Measurements from ENCODE around the gene TAF10.

The TAF10 gene

DNA sequence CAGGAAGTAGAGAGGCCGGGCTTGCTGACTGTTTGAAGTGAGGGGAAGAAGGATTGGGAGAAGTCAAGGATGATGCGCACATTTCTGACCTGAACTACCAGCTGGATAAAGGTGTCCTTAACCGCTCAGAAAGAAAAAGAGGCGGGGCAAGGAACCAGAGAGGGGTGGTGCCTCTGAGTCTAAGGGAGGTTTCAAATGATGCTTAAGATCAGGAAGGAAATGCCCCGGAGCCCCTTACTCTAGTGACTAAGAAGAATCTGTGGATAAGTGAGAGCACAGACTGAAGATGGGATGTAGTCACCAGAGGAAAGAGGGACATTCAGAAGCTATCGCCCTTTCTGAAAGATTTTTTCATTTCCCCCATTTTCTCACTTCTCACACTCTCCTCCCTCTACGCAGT, 30.9 kb upstream of the TAF10 start:
- no peak overlapping the region for H3K4me3 ChIP-seq (ENCODE audit: low read depth, low read length)
- TF ChIP-seq, protein P1, sequence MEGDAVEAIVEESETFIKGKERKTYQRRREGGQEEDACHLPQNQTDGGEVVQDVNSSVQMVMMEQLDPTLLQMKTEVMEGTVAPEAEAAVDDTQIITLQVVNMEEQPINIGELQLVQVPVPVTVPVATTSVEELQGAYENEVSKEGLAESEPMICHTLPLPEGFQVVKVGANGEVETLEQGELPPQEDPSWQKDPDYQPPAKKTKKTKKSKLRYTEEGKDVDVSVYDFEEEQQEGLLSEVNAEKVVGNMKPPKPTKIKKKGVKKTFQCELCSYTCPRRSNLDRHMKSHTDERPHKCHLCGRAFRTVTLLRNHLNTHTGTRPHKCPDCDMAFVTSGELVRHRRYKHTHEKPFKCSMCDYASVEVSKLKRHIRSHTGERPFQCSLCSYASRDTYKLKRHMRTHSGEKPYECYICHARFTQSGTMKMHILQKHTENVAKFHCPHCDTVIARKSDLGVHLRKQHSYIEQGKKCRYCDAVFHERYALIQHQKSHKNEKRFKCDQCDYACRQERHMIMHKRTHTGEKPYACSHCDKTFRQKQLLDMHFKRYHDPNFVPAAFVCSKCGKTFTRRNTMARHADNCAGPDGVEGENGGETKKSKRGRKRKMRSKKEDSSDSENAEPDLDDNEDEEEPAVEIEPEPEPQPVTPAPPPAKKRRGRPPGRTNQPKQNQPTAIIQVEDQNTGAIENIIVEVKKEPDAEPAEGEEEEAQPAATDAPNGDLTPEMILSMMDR (IDR thresholded peaks at IDR 0.05; ENCODE audit: low read depth, low read length) = no peak

DNA sequence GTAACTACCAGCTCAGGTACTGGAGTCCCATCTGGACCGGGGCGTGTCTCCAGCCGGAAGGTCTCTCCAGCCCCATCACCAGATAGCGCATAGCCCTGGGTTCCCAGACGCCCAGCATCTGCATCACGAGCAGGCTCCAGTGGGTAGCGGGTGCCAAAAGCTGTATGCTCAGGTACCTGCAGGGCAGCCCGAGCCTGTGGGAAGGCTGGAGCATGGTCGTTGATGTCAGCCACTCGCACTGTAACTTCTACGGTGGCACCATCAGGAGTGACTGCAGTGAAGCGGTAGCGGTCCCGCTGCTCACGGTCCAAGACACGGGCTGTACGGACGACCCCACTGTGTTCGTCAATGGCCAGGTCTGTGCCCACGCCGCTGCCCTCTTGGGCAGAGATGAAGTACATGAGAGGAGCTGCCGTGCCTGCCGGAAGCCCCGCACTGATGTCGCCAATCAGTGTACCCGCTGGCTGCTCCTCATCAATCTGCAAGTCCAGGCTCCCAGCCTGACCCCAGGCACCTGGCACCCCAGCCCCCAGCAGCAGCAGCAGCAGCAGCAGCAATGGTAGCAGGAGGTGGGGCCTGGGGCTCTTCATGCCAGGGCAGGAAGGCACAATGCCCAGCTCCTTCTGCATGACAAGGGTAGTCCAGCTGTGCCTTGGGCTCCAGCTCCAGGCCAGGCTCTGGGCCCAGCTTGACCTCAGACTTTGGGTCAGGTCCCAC, 29.1 kb upstream of the TAF10 start:
- TF ChIP-seq, protein P1 (IDR thresholded peaks at IDR 0.05; ENCODE audit: low read depth, low read length) = no peak
- no peak overlapping the region for H3K4me3 ChIP-seq (ENCODE audit: low read depth, low read length)

DNA sequence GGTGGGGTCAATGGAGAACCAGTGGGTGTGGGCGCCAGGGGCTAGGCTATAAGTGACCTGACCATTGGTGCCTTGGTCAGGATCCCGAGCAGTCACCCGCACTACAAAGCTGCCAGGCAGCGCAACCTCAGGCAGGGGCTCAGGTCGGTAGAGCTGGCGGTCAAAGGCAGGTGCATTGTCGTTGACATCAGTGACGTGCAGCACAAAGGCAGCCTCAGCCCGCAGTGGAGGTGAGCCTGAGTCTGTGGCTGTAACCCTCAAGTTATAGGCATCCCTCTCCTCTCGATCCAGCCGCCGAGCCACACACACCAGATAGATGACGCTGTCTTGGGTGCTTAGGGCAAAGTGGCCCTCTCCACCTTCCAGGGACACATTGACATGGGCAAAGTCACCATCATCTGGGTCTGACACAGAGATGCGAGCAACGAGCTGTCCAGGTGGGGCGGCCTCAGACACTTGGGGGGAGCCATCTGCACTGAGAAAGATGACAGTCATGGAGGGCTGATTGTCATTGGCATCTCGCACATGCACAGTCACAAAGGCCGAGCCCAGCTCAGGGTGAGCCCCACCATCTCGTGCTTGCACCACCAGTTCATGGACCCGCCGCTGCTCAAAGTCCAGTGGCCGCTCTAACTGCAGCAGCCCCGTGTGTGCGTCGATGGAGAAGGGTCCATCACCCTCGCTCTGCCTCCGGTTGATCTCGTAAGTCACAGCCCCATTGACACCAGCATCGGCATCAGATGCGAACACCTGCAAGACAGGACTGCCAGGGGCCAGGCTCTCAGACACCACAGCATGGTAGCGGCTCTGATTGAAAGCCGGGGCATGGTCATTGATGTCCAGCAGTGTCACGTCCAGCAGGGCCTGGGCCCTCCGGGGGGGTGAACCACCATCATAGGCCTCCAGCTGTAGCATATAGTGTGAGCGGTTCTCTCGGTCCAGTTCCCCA, 28.3 kb upstream of the TAF10 start:
- TF ChIP-seq, protein P1 (IDR thresholded peaks at IDR 0.05; ENCODE audit: low read depth, low read length) = no peak
- H3K4me3 ChIP-seq (ENCODE audit: low read depth, low read length) = no peak overlapping the region

DNA sequence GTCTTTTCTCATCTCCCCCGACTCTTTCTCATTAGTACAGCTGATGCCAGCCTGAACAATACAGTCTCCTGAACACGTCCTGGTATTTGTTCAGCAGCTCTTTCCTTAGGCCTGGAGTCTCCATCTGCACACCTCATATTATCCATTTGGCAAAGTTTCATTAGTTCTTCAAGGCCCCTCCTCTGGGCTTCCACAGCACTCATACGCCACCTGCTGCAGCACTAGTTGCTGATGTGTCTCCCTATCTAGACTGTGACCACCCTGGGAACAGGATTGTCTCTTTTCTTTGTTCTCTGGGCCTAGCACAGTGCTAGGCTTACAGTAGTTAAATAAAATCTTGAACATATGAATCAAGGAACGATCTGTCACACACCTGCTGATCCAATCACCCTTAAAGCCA, 26.4 kb upstream of the TAF10 start:
- no peak overlapping the region for H3K4me3 ChIP-seq (ENCODE audit: low read depth, low read length)
- TF ChIP-seq, protein P1 (IDR thresholded peaks at IDR 0.05; ENCODE audit: low read depth, low read length) = no peak

DNA sequence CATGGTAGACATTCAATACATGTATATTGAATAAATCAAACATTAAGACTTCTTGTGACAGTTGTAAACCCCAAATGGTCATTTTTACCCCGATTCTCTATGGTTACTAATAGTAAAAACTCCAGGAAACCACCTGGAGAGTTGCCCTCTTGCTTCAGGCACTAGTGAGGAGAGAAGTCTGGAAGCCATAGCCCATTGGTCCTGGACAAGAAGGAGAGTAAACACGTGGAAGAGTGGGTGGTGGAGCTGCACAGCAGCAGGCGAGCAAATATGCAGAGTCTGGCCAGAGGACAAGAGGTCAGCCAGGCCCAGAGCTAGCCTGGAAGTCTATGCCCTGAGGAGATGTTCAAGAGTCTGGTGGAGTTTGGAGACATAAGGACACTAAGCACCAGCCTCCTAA, 25.9 kb upstream of the TAF10 start:
- TF ChIP-seq, protein P1 (IDR thresholded peaks at IDR 0.05; ENCODE audit: low read depth, low read length) = no peak
- H3K4me3 ChIP-seq (ENCODE audit: low read depth, low read length) = no peak overlapping the region

DNA sequence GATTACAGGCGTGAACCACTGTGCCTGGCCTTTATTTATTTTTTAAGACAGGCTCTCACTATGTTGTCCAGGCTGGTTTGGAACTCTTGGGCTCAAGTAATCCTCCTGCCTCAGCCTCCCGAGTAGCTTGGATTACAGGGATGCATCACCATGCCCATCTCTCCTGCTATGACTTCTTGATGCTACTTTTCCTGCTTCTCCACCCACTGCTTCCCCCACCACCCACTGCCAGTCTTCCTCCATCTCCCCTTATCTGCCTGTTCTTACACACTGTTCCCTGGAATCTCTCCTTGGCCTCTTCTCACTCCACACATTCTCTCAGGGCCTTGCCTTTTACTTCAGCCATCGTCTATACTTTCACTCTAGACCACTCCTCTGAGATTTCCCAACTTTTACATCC, 24.5 kb upstream of the TAF10 start:
- TF ChIP-seq, protein P1 (IDR thresholded peaks at IDR 0.05; ENCODE audit: low read depth, low read length) = no peak
- no peak overlapping the region for H3K4me3 ChIP-seq (ENCODE audit: low read depth, low read length)
